Testis (tissue), 2 donors: Measurements from ENCODE around the gene NUBP1.

ENCODE experiments used
- CTCF ChIP-seq, 3 experiments: fragments of 450-650 bp in 2 of 3; fragments of 200-600 bp in 1 of 3; sonication (generic) in 1 of 3; IDR thresholded peaks; one replicate each; pipeline ENCODE4 v1.5.1; 2016 to 2019; ENCODE audit warnings: antibody characterized with exemption in 3 of 3, mild to moderate bottlenecking in 2 of 3, moderate library complexity in 1 of 3
- POLR2A ChIP-seq: fragments of 450-650 bp; IDR thresholded peaks from one replicate; pipeline ENCODE4 v1.6.1; 2017; ENCODE audit warnings: antibody characterized with exemption, mild to moderate bottlenecking, moderate library complexity

- TF ChIP-seq CTCF (IDR thresholded peaks at IDR 0.05), result no peak
- no peak for TF ChIP-seq POLR2A
Measured at GRCh38 chr16:10699756-10700155, 43.9 kb upstream of the NUBP1 start.
